Breast epithelium (tissue), 3 donors: Measurements from ENCODE around the gene TMEFF2.

ENCODE experiments used
- POLR2A ChIP-seq: fragments of 450-650 bp; IDR thresholded peaks from one replicate; pipeline ENCODE4 v1.6.1; 2016; ENCODE audit warnings: antibody characterized with exemption, mild to moderate bottlenecking, moderate library complexity
- TF ChIP-seq, protein P1 (sequence below), 3 donors: fragments of 450-650 bp; IDR thresholded peaks; one replicate each; pipeline ENCODE4 v1.5.1; 2016 to 2017; ENCODE audit warnings: antibody characterized with exemption in 3 of 3, mild to moderate bottlenecking in 3 of 3, moderate library complexity in 3 of 3

DNA sequence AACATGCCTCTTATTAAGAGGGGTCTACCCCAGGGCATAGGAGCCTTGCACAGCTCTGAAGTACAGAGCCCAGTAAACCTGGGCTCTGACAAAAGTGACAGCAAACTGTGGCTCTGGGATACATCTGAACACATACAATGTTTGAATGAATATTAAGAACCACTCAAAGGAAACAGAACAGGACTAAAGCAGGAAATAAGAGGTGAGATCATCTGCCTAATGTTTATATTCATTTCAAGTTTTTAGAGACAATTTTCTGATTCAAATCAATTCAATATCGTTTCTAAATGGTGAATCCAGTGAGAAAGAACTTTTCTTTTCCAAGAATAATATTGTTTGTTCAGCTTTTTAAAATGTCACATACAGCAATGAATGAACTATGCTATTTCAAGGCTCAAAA, 211.1 kb downstream of the TMEFF2 start:
- no peak for TF ChIP-seq POLR2A
- TF ChIP-seq, protein P1, sequence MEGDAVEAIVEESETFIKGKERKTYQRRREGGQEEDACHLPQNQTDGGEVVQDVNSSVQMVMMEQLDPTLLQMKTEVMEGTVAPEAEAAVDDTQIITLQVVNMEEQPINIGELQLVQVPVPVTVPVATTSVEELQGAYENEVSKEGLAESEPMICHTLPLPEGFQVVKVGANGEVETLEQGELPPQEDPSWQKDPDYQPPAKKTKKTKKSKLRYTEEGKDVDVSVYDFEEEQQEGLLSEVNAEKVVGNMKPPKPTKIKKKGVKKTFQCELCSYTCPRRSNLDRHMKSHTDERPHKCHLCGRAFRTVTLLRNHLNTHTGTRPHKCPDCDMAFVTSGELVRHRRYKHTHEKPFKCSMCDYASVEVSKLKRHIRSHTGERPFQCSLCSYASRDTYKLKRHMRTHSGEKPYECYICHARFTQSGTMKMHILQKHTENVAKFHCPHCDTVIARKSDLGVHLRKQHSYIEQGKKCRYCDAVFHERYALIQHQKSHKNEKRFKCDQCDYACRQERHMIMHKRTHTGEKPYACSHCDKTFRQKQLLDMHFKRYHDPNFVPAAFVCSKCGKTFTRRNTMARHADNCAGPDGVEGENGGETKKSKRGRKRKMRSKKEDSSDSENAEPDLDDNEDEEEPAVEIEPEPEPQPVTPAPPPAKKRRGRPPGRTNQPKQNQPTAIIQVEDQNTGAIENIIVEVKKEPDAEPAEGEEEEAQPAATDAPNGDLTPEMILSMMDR (IDR thresholded peaks at IDR 0.05) = no peak
